ENCODE data around the gene NRXN2. TPM values are rescaled to one million over a fixed set of nuclear protein-coding genes. Genes with fewer than 3 reads are reported as not detected.

NRXN2 gene
- total RNA-seq, 4 donors from 2014 or later = 1.6 to 4.2 (median 3.0) TPM

GRCh38 chr11:64741375-64742086 lies 18.5 kb upstream of the NRXN2 start:
- Histone ChIP-seq H3K4me3 (peak overlapping the region in 3 of 4 donors; percentile 59 to 78 (median 64)), H3K27ac (peak overlapping the region in 2 of 4 donors; percentile 88 to 98), H3K4me1 (peaks cover 0 to 44% (median 5%) of the 10 kb centered on the region in 4 donors), H3K27me3 (peaks cover 0 to 4% of the 10 kb centered on the region in 2 donors), H3K9me3 (no peaks in the 10 kb centered on the region), H3K36me3 (no peaks in the 10 kb centered on the region)
- TF ChIP-seq CTCF (IDR thresholded peaks at IDR 0.05) (no peak), POLR2A (IDR thresholded peaks at IDR 0.05) (no peak)
- DNase-seq = no peak

- no peak for DNase-seq
- no peak overlapping the region for H3K27ac ChIP-seq
- H3K27me3 ChIP-seq = peaks cover 0 to 4% of the 10 kb centered on the region in 2 donors
- peaks cover 0 to 31% (median 5%) of the 10 kb centered on the region in 4 donors for H3K4me1 ChIP-seq
- H3K4me3 ChIP-seq = no peak overlapping the region
- H3K9me3 ChIP-seq = no peaks in the 10 kb centered on the region
- H3K36me3 ChIP-seq = no peaks in the 10 kb centered on the region
- no peak for TF ChIP-seq CTCF (IDR thresholded peaks at IDR 0.05)
Measured at GRCh38 chr11:64739871-64740270, 16.9 kb upstream of the NRXN2 start.

- H3K27ac ChIP-seq = no peak overlapping the region
- TF ChIP-seq CTCF (IDR thresholded peaks at IDR 0.05) (no peak), POLR2A (IDR thresholded peaks at IDR 0.05) (no peak)
- H3K36me3 ChIP-seq = no peaks in the 10 kb centered on the region
- DNase-seq = no peak
- no peaks in the 10 kb centered on the region for H3K9me3 ChIP-seq
- H3K4me1 ChIP-seq = peaks cover 0 to 4% (median 1%) of the 10 kb centered on the region in 4 donors
- H3K27me3 ChIP-seq = peaks cover 0 to under 1% of the 10 kb centered on the region in 2 donors
- no peak overlapping the region for H3K4me3 ChIP-seq
Measured at GRCh38 chr11:64736654-64737053, 13.7 kb upstream of the NRXN2 start.

DNA sequence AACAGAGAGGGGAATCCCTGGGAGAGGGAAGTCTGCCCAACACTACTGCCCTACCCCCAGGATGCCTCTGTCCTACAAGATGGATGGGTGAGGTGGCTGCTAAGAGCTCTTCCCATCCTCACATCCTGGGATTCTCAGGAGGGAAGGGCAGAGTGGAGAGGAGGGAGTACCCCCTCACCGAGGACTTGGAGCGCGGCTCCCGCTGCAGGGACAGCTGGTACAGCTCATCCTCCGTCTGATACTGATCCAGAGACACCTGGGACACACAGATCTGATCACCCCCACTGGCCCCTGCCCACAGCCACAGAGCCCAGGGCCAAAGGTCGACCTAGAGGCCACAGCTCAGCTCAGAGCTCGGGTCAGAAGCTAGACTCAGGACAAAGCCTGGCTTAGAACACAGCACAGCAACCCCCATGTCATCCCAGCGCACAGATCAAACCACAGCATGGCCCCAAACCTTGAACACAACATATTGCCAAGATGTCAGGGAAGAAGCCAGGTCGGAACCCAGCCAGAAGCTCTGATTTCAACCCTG lies 12.8 kb upstream of the NRXN2 start:
- no peak overlapping the region for H3K4me3 ChIP-seq
- H3K4me1 ChIP-seq = no peaks in the 10 kb centered on the region
- TF ChIP-seq POLR2A (IDR thresholded peaks at IDR 0.05) (no peak), CTCF (IDR thresholded peaks at IDR 0.05) (no peak)
- H3K36me3 ChIP-seq = no peaks in the 10 kb centered on the region
- no peak overlapping the region for H3K27ac ChIP-seq
- no peaks in the 10 kb centered on the region for H3K27me3 ChIP-seq
- DNase-seq = no peak
- no peaks in the 10 kb centered on the region for H3K9me3 ChIP-seq

GRCh38 chr11:64734811-64735724 lies 12.1 kb upstream of the NRXN2 start:
- DNase-seq = no peak
- no peaks in the 10 kb centered on the region for H3K9me3 ChIP-seq
- no peak overlapping the region for H3K4me3 ChIP-seq
- H3K27ac ChIP-seq = no peak overlapping the region
- no peaks in the 10 kb centered on the region for H3K36me3 ChIP-seq
- no peaks in the 10 kb centered on the region for H3K4me1 ChIP-seq
- TF ChIP-seq POLR2A (IDR thresholded peaks at IDR 0.05) (no peak), CTCF (IDR thresholded peaks at IDR 0.05) (no peak)
- H3K27me3 ChIP-seq = no peaks in the 10 kb centered on the region
